GM23338 (cell line): Measurements from ENCODE around the gene CYRIA. TPM values are rescaled to one million over a fixed set of nuclear protein-coding genes. Genes with fewer than 3 reads are reported as not detected.

Experiments
- ATAC-seq: fragments of 200-7000 bp; cut with Tn5 transposase; 3 replicates; pipeline ENCODE4 v1.9.1; 2020
- DNase-seq: peaks from one replicate; pipeline ENCODE4 v3.0.0-alpha.2; 2015; ENCODE audit warnings: low spot score
- H2AFZ ChIP-seq: fragments of 200-600 bp; sonication (generic); 2 replicates; pipeline ENCODE4 v1.8.0; 2016; ENCODE audit warnings: antibody characterized with exemption, mild to moderate bottlenecking, moderate library complexity
- H3F3A ChIP-seq: fragments of 200-600 bp; sonication (generic); replicated peaks from 2 replicates; pipeline ENCODE4 v1.8.0; 2017; ENCODE audit warnings: antibody characterized with exemption, mixed run types, low read depth
- H3K27ac ChIP-seq: fragments of 200-600 bp; sonication (generic); 2 replicates; pipeline ENCODE4 v1.6.1; 2016; ENCODE audit warnings: low read depth
- H3K27me3 ChIP-seq: fragments of 200-600 bp; sonication (generic); 2 replicates; pipeline ENCODE4 v1.8.0; 2016; ENCODE audit warnings: mild to moderate bottlenecking, mixed run types, moderate library complexity; ENCODE audit not compliant: insufficient read depth
- H3K36me3 ChIP-seq: fragments of 200-600 bp; sonication (generic); 2 replicates; pipeline ENCODE4 v1.8.0; 2016; ENCODE audit warnings: mild to moderate bottlenecking; ENCODE audit not compliant: insufficient read depth
- H3K4me1 ChIP-seq: fragments of 200-600 bp; sonication (generic); 2 replicates; pipeline ENCODE4 v1.8.0; 2016; ENCODE audit warnings: mild to moderate bottlenecking, moderate library complexity; ENCODE audit not compliant: insufficient read depth
- H3K4me2 ChIP-seq: fragments of 200-600 bp; sonication (generic); 2 replicates; pipeline ENCODE4 v1.7.1; 2017; ENCODE audit warnings: mixed run types
- H3K4me3 ChIP-seq: fragments of 200-600 bp; sonication (generic); 2 replicates; pipeline ENCODE4 v1.6.1; 2016; ENCODE audit warnings: mixed run types
- H3K79me2 ChIP-seq: fragments of 200-600 bp; sonication (generic); replicated peaks from 2 replicates; pipeline ENCODE4 v1.8.0; 2017; ENCODE audit warnings: mild to moderate bottlenecking; ENCODE audit not compliant: insufficient read depth
- H3K9me2 ChIP-seq: fragments of 200-600 bp; sonication (generic); 2 replicates; pipeline ENCODE4 v1.8.0; 2017; ENCODE audit not compliant: insufficient read depth
- H4K20me1 ChIP-seq: fragments of 200-600 bp; sonication (generic); replicated peaks from 2 replicates; pipeline ENCODE4 v1.8.0; 2017; ENCODE audit warnings: mild to moderate bottlenecking; ENCODE audit not compliant: insufficient read depth
- H3K27ac Mint-ChIP-seq: 2 replicates; pipeline ENCODE4 v1.8.0; 2020; ENCODE audit warnings: inconsistent platforms, mild to moderate bottlenecking, moderate library complexity, mixed read lengths
- H3K27me3 Mint-ChIP-seq: 3 replicates; pipeline ENCODE4 v1.8.0; 2022; ENCODE audit warnings: low read depth, mild to moderate bottlenecking, moderate library complexity, mixed read lengths, inconsistent platforms; ENCODE audit not compliant: insufficient read depth, poor library complexity
- H3K36me3 Mint-ChIP-seq: 3 replicates; pipeline ENCODE4 v1.8.0; 2021; ENCODE audit warnings: low read depth, mild to moderate bottlenecking, inconsistent platforms, moderate library complexity, mixed read lengths
- H3K4me1 Mint-ChIP-seq: 3 replicates; pipeline ENCODE4 v1.8.0; 2020; ENCODE audit warnings: mild to moderate bottlenecking, inconsistent platforms, mixed read lengths
- H3K4me3 Mint-ChIP-seq: 3 replicates; pipeline ENCODE4 v1.8.0; 2021; ENCODE audit warnings: moderate library complexity, mild to moderate bottlenecking, inconsistent platforms, mixed read lengths
- H3K9me3 Mint-ChIP-seq: 3 replicates; pipeline ENCODE4 v1.8.0; 2020; ENCODE audit warnings: moderate library complexity, mild to moderate bottlenecking, inconsistent platforms, mixed read lengths
- CREB1 ChIP-seq: fragments of 250-450 bp; sonication (Bioruptor Pico); IDR thresholded peaks from 2 replicates; pipeline ENCODE4 v1.5.0; 2020; ENCODE audit warnings: low read depth, mild to moderate bottlenecking, moderate library complexity
- EZH2 ChIP-seq: fragments of 200-600 bp; sonication (generic); IDR thresholded peaks from one replicate; pipeline ENCODE4 v1.8.0; 2017; ENCODE audit warnings: antibody characterized with exemption, mild to moderate bottlenecking, low read depth; ENCODE audit not compliant: unreplicated experiment
- EZH2phosphoT487 ChIP-seq: fragments of 200-600 bp; sonication (generic); IDR thresholded peaks from one replicate; pipeline ENCODE4 v1.8.1; 2018; ENCODE audit warnings: antibody characterized with exemption; ENCODE audit not compliant: unreplicated experiment
- JUNB ChIP-seq: IDR thresholded peaks from one replicate; pipeline ENCODE4 v1.6.1; 2016; ENCODE audit warnings: antibody characterized with exemption; ENCODE audit not compliant: unreplicated experiment
- NANOG ChIP-seq: IDR thresholded peaks from 2 replicates; pipeline ENCODE4 v1.6.1; 2016; ENCODE audit warnings: antibody characterized with exemption, borderline replicate concordance
- STAT1 ChIP-seq: IDR thresholded peaks from one replicate; pipeline ENCODE4 v1.6.1; 2016; ENCODE audit warnings: antibody characterized with exemption; ENCODE audit not compliant: unreplicated experiment
- polyA plus RNA-seq: library from polyadenylated mRNA; unstranded; fragments of >200 nt; fragmentation: Nextera tagmentation; extraction: Ambion mirVana; gene quantifications from 2 replicates; pipeline ENCODE4 v1.2.1, GENCODE V29; 2016
- total RNA-seq: library from RNA; depleted of rRNA; stranded (reverse); fragments of >200 nt; shearing (Covaris generic); gene quantifications from 2 replicates; pipeline ENCODE4 v1.2.3, GENCODE V29; 2014
- TF ChIP-seq, protein P1 (sequence below): fragments of 250-450 bp; sonication (Bioruptor Pico); IDR thresholded peaks from 2 replicates; pipeline ENCODE4 v1.5.0; 2020; ENCODE audit warnings: mild to moderate bottlenecking, moderate library complexity
- TF ChIP-seq, protein P2 (sequence below): IDR thresholded peaks from one replicate; pipeline ENCODE4 v1.6.1; 2018; ENCODE audit warnings: antibody characterized with exemption; ENCODE audit not compliant: unreplicated experiment
- TF ChIP-seq, protein P3 (sequence below): IDR thresholded peaks from 2 replicates; pipeline ENCODE4 v1.6.1; 2016; ENCODE audit warnings: antibody characterized with exemption

CYRIA gene
- total and polyA plus RNA-seq, 2 experiments from 2014 or later: 3.0 to 5.3 TPM

DNA sequence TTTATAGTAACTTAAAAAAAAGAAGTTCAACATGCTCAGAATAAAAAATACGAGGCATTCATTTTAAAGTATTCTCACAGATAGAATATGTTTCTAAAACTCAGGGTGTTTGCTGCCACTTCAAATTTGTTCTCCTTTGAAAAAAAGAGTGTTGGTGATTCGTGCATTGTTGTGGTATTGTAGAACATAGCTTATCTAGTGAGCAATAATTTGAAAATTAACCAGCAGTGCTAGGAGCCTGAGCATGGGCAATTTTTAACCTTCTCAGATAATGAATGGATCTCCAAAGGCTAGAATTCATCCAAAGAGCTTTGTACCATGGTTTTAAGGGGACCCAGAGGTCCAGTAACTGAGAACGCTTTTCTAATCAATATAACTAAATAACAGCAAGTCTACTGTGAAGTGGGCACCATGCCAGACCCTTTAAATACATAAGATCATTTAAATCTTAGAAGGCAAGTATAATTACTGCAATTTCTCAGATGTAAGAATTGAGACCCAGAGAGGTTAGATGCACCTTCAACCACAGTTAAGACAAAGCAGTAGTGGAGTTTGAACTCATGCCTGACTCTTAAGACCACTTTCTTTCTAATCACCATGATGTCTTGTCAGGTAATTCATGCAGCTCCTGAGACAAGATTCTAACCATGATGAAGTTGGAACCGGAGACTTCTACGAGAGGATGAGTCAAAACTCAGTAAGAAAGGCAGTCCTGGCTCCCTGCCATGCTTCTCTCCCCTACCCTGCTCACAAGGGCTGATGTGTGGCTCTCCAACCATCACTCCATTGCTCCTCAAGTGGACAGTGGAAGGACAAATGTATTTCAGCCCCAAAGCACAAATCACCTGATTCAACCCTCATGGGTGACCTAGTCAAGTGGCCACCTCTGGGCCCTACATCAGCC is 3.4 kb downstream of the CYRIA start:
- Histone ChIP-seq H3K4me3 (no peak overlapping the region), H3K27ac (no peak overlapping the region), H3K36me3 (no peaks in the 10 kb centered on the region), H3K79me2 (no peaks in the 10 kb centered on the region), H3K4me2 (no peak overlapping the region), H3K27me3 (peaks cover 14% of the 10 kb centered on the region), H3K4me1 (peaks cover 11% of the 10 kb centered on the region; the same call in 1 of the 2 replicates), H3K9me2 (no peaks in the 10 kb centered on the region), H2AFZ (no peak overlapping the region), H4K20me1 (no peaks in the 10 kb centered on the region), H3F3A (no peaks in the 10 kb centered on the region)
- ATAC-seq (no peak), DNase-seq (no peak)
- Mint-ChIP-seq H3K27ac (no peak overlapping the region), H3K27me3 (peaks cover 19% of the 10 kb centered on the region), H3K4me1 (peaks cover 25% of the 10 kb centered on the region), H3K9me3 (no peaks in the 10 kb centered on the region; the same call in 2 of the 3 replicates), H3K36me3 (peaks cover 4% of the 10 kb centered on the region; the same call in 1 of the 3 replicates), H3K4me3 (no peak overlapping the region)
- TF ChIP-seq EZH2 (no peak), EZH2phosphoT487 (no peak), STAT1 (no peak)

DNA sequence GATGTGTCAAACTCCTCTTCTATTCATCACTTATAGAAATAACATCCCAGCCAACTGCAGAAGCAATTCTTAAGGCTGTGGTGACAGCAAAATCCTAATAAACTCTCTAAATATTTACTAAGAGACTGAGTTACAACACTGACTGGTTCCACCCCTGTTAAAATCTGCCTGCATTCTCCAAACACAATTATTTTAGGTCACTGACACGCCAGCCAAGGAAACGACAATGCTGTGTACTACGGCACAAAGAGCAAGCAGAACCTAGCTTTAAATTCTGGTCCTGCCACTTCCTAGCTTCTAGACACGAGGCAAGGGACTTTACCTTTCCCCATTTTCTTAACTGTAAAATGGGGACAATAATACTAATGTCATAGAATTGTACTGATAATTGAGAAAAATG is 4.1 kb downstream of the CYRIA start:
- H3K4me1 ChIP-seq: peaks cover 8% of the 10 kb centered on the region; the same call in 1 of the 2 replicates
- no peak overlapping the region for H3K4me3 ChIP-seq
- no peaks in the 10 kb centered on the region for H3K9me2 ChIP-seq
- no peaks in the 10 kb centered on the region for H3K79me2 ChIP-seq
- no peak overlapping the region for H2AFZ ChIP-seq
- no peak overlapping the region for H3K27ac ChIP-seq
- no peaks in the 10 kb centered on the region for H3K36me3 ChIP-seq
- ATAC-seq (no peak), DNase-seq (no peak)
- no peaks in the 10 kb centered on the region for H4K20me1 ChIP-seq
- no peak overlapping the region for H3K27ac Mint-ChIP-seq
- no peaks in the 10 kb centered on the region for H3F3A ChIP-seq
- no peak overlapping the region for H3K4me3 Mint-ChIP-seq
- peaks cover 4% of the 10 kb centered on the region; the same call in 1 of the 3 replicates for H3K36me3 Mint-ChIP-seq
- no peaks in the 10 kb centered on the region; the same call in 2 of the 3 replicates for H3K9me3 Mint-ChIP-seq
- peaks cover 14% of the 10 kb centered on the region for H3K27me3 ChIP-seq
- peaks cover 19% of the 10 kb centered on the region for H3K27me3 Mint-ChIP-seq
- peaks cover 25% of the 10 kb centered on the region for H3K4me1 Mint-ChIP-seq
- H3K4me2 ChIP-seq: no peak overlapping the region
- TF ChIP-seq JUNB (no peak), EZH2 (no peak), EZH2phosphoT487 (no peak), CREB1 (no peak), NANOG (no peak)
- TF ChIP-seq, protein P1, sequence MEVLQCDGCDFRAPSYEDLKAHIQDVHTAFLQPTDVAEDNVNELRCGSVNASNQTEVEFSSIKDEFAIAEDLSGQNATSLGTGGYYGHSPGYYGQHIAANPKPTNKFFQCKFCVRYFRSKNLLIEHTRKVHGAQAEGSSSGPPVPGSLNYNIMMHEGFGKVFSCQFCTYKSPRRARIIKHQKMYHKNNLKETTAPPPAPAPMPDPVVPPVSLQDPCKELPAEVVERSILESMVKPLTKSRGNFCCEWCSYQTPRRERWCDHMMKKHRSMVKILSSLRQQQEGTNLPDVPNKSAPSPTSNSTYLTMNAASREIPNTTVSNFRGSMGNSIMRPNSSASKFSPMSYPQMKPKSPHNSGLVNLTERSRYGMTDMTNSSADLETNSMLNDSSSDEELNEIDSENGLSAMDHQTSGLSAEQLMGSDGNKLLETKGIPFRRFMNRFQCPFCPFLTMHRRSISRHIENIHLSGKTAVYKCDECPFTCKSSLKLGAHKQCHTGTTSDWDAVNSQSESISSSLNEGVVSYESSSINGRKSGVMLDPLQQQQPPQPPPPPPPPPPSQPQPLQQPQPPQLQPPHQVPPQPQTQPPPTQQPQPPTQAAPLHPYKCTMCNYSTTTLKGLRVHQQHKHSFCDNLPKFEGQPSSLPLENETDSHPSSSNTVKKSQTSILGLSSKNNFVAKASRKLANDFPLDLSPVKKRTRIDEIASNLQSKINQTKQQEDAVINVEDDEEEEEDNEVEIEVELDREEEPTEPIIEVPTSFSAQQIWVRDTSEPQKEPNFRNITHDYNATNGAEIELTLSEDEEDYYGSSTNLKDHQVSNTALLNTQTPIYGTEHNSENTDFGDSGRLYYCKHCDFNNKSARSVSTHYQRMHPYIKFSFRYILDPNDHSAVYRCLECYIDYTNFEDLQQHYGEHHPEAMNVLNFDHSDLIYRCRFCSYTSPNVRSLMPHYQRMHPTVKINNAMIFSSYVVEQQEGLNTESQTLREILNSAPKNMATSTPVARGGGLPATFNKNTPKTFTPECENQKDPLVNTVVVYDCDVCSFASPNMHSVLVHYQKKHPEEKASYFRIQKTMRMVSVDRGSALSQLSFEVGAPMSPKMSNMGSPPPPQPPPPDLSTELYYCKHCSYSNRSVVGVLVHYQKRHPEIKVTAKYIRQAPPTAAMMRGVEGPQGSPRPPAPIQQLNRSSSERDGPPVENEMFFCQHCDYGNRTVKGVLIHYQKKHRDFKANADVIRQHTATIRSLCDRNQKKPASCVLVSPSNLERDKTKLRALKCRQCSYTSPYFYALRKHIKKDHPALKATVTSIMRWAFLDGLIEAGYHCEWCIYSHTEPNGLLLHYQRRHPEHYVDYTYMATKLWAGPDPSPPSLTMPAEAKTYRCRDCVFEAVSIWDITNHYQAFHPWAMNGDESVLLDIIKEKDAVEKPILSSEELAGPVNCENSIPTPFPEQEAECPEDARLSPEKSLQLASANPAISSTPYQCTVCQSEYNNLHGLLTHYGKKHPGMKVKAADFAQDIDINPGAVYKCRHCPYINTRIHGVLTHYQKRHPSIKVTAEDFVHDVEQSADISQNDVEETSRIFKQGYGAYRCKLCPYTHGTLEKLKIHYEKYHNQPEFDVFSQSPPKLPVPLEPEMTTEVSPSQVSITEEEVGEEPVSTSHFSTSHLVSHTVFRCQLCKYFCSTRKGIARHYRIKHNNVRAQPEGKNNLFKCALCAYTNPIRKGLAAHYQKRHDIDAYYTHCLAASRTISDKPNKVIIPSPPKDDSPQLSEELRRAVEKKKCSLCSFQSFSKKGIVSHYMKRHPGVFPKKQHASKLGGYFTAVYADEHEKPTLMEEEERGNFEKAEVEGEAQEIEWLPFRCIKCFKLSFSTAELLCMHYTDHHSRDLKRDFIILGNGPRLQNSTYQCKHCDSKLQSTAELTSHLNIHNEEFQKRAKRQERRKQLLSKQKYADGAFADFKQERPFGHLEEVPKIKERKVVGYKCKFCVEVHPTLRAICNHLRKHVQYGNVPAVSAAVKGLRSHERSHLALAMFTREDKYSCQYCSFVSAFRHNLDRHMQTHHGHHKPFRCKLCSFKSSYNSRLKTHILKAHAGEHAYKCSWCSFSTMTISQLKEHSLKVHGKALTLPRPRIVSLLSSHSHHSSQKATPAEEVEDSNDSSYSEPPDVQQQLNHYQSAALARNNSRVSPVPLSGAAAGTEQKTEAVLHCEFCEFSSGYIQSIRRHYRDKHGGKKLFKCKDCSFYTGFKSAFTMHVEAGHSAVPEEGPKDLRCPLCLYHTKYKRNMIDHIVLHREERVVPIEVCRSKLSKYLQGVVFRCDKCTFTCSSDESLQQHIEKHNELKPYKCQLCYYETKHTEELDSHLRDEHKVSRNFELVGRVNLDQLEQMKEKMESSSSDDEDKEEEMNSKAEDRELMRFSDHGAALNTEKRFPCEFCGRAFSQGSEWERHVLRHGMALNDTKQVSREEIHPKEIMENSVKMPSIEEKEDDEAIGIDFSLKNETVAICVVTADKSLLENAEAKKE (CRISPR knock-in tag): no peak
- TF ChIP-seq, protein P2, sequence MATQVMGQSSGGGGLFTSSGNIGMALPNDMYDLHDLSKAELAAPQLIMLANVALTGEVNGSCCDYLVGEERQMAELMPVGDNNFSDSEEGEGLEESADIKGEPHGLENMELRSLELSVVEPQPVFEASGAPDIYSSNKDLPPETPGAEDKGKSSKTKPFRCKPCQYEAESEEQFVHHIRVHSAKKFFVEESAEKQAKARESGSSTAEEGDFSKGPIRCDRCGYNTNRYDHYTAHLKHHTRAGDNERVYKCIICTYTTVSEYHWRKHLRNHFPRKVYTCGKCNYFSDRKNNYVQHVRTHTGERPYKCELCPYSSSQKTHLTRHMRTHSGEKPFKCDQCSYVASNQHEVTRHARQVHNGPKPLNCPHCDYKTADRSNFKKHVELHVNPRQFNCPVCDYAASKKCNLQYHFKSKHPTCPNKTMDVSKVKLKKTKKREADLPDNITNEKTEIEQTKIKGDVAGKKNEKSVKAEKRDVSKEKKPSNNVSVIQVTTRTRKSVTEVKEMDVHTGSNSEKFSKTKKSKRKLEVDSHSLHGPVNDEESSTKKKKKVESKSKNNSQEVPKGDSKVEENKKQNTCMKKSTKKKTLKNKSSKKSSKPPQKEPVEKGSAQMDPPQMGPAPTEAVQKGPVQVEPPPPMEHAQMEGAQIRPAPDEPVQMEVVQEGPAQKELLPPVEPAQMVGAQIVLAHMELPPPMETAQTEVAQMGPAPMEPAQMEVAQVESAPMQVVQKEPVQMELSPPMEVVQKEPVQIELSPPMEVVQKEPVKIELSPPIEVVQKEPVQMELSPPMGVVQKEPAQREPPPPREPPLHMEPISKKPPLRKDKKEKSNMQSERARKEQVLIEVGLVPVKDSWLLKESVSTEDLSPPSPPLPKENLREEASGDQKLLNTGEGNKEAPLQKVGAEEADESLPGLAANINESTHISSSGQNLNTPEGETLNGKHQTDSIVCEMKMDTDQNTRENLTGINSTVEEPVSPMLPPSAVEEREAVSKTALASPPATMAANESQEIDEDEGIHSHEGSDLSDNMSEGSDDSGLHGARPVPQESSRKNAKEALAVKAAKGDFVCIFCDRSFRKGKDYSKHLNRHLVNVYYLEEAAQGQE: no peak
- TF ChIP-seq, protein P3, sequence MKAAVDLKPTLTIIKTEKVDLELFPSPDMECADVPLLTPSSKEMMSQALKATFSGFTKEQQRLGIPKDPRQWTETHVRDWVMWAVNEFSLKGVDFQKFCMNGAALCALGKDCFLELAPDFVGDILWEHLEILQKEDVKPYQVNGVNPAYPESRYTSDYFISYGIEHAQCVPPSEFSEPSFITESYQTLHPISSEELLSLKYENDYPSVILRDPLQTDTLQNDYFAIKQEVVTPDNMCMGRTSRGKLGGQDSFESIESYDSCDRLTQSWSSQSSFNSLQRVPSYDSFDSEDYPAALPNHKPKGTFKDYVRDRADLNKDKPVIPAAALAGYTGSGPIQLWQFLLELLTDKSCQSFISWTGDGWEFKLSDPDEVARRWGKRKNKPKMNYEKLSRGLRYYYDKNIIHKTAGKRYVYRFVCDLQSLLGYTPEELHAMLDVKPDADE: no peak
